Neural progenitor cell (in vitro differentiated cells): ENCODE measurements around the gene PURA. TPM values are rescaled to one million over a fixed set of nuclear protein-coding genes. Genes with fewer than 3 reads are reported as not detected.

Experiments used
- DNase-seq: peaks from one replicate; pipeline ENCODE4 v3.0.0-alpha.2; 2016; ENCODE audit warnings: low spot score
- H2AFZ ChIP-seq: fragments of 200-600 bp; sonication (generic); replicated peaks from 2 replicates; pipeline ENCODE4 v1.6.1; 2016; ENCODE audit warnings: antibody characterized with exemption
- H3F3A ChIP-seq: fragments of 200-600 bp; sonication (generic); 2 replicates; pipeline ENCODE4 v1.6.1; 2016; ENCODE audit warnings: antibody characterized with exemption, low read depth
- H3K27ac ChIP-seq: fragments of 200-600 bp; sonication (generic); 2 replicates; pipeline ENCODE4 v1.5.1; 2016; ENCODE audit warnings: mild to moderate bottlenecking
- H3K27me3 ChIP-seq: fragments of 200-600 bp; sonication (generic); 2 replicates; pipeline ENCODE4 v1.6.1; 2016; ENCODE audit warnings: mild to moderate bottlenecking, moderate library complexity
- H3K36me3 ChIP-seq: fragments of 200-600 bp; sonication (generic); 2 replicates; pipeline ENCODE4 v1.5.1; 2016
- H3K4me1 ChIP-seq: fragments of 200-600 bp; sonication (generic); 2 replicates; pipeline ENCODE4 v1.6.1; 2016; ENCODE audit warnings: mixed run types
- H3K4me2 ChIP-seq: fragments of 200-600 bp; sonication (generic); 2 replicates; pipeline ENCODE4 v1.6.1; 2016
- H3K4me3 ChIP-seq: fragments of 200-600 bp; sonication (generic); 2 replicates; pipeline ENCODE4 v1.5.1; 2016
- H3K79me2 ChIP-seq: fragments of 200-600 bp; sonication (generic); 2 replicates; pipeline ENCODE4 v1.6.1; 2016; ENCODE audit warnings: low read depth
- H3K9ac ChIP-seq: fragments of 200-600 bp; sonication (generic); 2 replicates; pipeline ENCODE4 v1.6.1; 2016
- H3K9me3 ChIP-seq: fragments of 200-600 bp; sonication (generic); 2 replicates; pipeline ENCODE4 v1.5.1; 2016; ENCODE audit warnings: low read depth
- H4K20me1 ChIP-seq: fragments of 200-600 bp; sonication (generic); 2 replicates; pipeline ENCODE4 v1.6.1; 2016; ENCODE audit warnings: low read depth
- H3K27ac Mint-ChIP-seq: 3 replicates; pipeline ENCODE4 v1.8.0; 2021; ENCODE audit warnings: mixed read lengths
- H3K27me3 Mint-ChIP-seq: 2 replicates; pipeline ENCODE4 v1.8.0; 2022; ENCODE audit warnings: low read depth, mild to moderate bottlenecking, inconsistent platforms, moderate library complexity, mixed read lengths; ENCODE audit not compliant: insufficient read depth
- H3K36me3 Mint-ChIP-seq: 3 replicates; pipeline ENCODE4 v1.8.0; 2021; ENCODE audit warnings: mixed read lengths
- H3K4me1 Mint-ChIP-seq: 3 replicates; pipeline ENCODE4 v1.8.0; 2021; ENCODE audit warnings: mixed read lengths
- H3K4me3 Mint-ChIP-seq: 3 replicates; pipeline ENCODE4 v1.8.0; 2021; ENCODE audit warnings: mild to moderate bottlenecking, moderate library complexity, mixed read lengths
- H3K9me3 Mint-ChIP-seq: 3 replicates; pipeline ENCODE4 v1.8.0; 2020; ENCODE audit warnings: mixed read lengths
- EZH2 ChIP-seq: fragments of 200-600 bp; sonication (generic); IDR thresholded peaks from 2 replicates; pipeline ENCODE4 v1.6.1; 2017; ENCODE audit warnings: antibody characterized with exemption, mild to moderate bottlenecking, moderate library complexity
- EZH2phosphoT487 ChIP-seq: fragments of 200-600 bp; sonication (generic); IDR thresholded peaks from 2 replicates; pipeline ENCODE4 v1.6.1; 2017; ENCODE audit warnings: antibody characterized with exemption
- total RNA-seq: library from RNA; depleted of rRNA; stranded (reverse); fragments of >200 nt; gene quantifications from 2 replicates; pipeline ENCODE4 v1.2.3, GENCODE V29; 2015; ENCODE audit warnings: low replicate concordance
- TF ChIP-seq, protein P1 (sequence below): fragments of 200-600 bp; sonication (generic); IDR thresholded peaks from 2 replicates; pipeline ENCODE4 v1.5.1; 2017; ENCODE audit warnings: antibody characterized with exemption, mild to moderate bottlenecking

The PURA gene
- total RNA-seq, 1 donor from 2014 or later = 2.6 TPM

DNA sequence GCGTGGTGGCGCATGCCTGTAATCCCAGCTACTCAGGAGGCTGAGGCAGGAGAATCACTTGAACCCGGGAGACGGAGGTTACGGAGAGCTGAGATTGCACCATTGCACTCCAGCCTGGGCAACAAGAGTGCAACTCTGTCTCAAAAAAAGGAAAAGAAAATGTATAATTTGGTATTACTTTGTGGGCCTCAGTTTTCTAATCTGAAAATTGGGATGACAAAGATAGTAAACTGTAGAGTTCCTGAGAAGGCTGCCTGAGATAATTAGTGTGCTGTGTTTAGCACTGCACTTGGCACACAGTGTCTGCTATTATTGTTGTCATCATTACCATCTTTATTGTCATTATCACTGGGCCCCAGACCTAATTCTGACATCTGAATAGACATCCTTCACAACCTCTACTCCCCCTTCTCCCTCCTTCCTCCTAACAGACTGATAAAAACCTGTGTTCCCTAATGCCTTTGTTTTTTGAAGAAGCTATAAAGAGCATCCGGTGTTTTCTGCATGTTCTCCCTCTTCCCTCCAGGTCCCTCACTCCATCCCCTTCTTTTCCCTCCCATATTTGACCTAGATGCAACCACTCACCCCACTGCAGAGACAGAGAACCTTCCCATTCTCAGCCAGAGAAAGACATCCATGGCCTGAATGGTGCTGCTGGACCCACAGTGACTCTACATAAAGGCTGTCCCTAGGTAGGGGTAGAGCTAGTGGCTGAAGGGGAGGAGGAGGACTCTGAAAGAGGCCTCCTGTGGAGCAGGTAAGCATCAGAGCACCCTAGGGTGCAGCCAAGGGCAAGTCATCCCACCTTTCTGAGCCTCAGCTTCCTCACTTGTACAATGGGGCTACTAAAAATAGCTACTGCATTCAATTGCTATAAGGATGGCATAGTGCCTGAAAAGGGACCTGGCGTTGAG is 45.4 kb downstream of the PURA start:
- no peaks in the 10 kb centered on the region for H3K36me3 ChIP-seq
- no peak overlapping the region for H3K4me2 ChIP-seq
- H3K9me3 ChIP-seq = no peaks in the 10 kb centered on the region
- H4K20me1 ChIP-seq = no peaks in the 10 kb centered on the region
- no peaks in the 10 kb centered on the region for H3F3A ChIP-seq
- no peak overlapping the region for H2AFZ ChIP-seq
- no peak for DNase-seq
- H3K4me3 ChIP-seq = no peak overlapping the region
- peaks cover 24% of the 10 kb centered on the region for H3K27me3 ChIP-seq
- no peak overlapping the region for H3K27ac Mint-ChIP-seq
- no peaks in the 10 kb centered on the region for H3K9me3 Mint-ChIP-seq
- peaks cover 11% of the 10 kb centered on the region for H3K4me1 Mint-ChIP-seq
- H3K27ac ChIP-seq = no peak overlapping the region
- no peak overlapping the region for H3K4me3 Mint-ChIP-seq
- H3K9ac ChIP-seq = no peak overlapping the region
- H3K4me1 ChIP-seq = peaks cover 2% of the 10 kb centered on the region
- peaks cover 6% of the 10 kb centered on the region for H3K27me3 Mint-ChIP-seq
- TF ChIP-seq, protein P1, sequence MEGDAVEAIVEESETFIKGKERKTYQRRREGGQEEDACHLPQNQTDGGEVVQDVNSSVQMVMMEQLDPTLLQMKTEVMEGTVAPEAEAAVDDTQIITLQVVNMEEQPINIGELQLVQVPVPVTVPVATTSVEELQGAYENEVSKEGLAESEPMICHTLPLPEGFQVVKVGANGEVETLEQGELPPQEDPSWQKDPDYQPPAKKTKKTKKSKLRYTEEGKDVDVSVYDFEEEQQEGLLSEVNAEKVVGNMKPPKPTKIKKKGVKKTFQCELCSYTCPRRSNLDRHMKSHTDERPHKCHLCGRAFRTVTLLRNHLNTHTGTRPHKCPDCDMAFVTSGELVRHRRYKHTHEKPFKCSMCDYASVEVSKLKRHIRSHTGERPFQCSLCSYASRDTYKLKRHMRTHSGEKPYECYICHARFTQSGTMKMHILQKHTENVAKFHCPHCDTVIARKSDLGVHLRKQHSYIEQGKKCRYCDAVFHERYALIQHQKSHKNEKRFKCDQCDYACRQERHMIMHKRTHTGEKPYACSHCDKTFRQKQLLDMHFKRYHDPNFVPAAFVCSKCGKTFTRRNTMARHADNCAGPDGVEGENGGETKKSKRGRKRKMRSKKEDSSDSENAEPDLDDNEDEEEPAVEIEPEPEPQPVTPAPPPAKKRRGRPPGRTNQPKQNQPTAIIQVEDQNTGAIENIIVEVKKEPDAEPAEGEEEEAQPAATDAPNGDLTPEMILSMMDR = no peak
- no peak for TF ChIP-seq EZH2
- TF ChIP-seq EZH2phosphoT487 = no peak
- H3K79me2 ChIP-seq = no peaks in the 10 kb centered on the region
- no peaks in the 10 kb centered on the region for H3K36me3 Mint-ChIP-seq

DNA sequence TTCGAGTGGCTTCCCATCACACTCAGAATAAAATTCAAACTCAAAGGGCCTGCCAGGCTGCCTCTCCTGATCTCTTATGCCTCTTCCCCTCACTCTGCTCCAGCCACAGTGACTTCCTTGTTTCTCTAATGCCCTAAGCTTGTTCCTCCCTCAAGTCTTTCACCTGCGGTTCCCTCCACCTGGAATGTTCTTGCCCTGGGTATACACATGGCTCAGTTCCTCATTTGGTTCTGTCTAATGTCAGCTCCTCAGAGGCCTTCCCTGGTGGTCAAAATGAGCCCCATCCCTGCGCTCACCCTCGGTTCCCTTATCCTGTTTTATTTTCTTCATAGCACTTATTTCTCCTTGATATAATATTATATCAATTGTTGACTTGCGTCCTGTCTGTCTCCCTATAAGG is 48.4 kb downstream of the PURA start:
- Histone ChIP-seq H3K4me1 (no peaks in the 10 kb centered on the region), H2AFZ (no peak overlapping the region), H4K20me1 (no peaks in the 10 kb centered on the region), H3K9ac (no peak overlapping the region), H3K27ac (no peak overlapping the region), H3K4me2 (no peak overlapping the region), H3F3A (no peaks in the 10 kb centered on the region), H3K9me3 (no peaks in the 10 kb centered on the region), H3K36me3 (no peaks in the 10 kb centered on the region), H3K27me3 (peaks cover 23% of the 10 kb centered on the region), H3K79me2 (no peaks in the 10 kb centered on the region), H3K4me3 (no peak overlapping the region)
- Mint-ChIP-seq H3K4me3 (no peak overlapping the region), H3K4me1 (peaks cover 3% of the 10 kb centered on the region), H3K27ac (no peak overlapping the region), H3K9me3 (no peaks in the 10 kb centered on the region), H3K36me3 (no peaks in the 10 kb centered on the region), H3K27me3 (no peaks in the 10 kb centered on the region)
- TF ChIP-seq EZH2 (no peak), EZH2phosphoT487 (no peak)
- TF ChIP-seq, protein P1 = no peak
- no peak for DNase-seq

DNA sequence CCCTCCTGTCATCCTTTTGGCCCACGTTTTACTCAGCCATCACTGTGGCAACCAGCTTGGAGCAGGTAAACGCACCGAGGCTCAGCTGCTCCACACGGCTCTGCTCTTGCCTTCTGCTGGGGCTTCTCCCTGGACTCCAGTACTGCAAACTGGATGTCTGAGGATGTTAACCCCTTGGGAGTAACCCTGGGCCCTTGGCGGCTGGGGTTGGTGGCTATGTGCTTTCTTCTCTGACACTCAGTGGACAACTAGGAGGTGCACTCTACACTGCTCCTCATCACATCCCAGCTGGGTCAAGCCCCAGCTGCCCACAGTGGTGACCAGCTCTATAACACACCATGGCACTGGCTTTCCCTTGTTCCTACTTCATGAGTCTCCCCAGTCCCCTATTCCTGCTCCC is 48.9 kb downstream of the PURA start:
- Histone ChIP-seq H3K4me1 (no peaks in the 10 kb centered on the region), H3K9ac (no peak overlapping the region), H3K4me2 (no peak overlapping the region), H3K9me3 (no peaks in the 10 kb centered on the region), H3K36me3 (no peaks in the 10 kb centered on the region), H3K27me3 (peaks cover 18% of the 10 kb centered on the region), H3K79me2 (no peaks in the 10 kb centered on the region), H4K20me1 (no peaks in the 10 kb centered on the region), H3F3A (no peaks in the 10 kb centered on the region), H2AFZ (no peak overlapping the region), H3K27ac (no peak overlapping the region), H3K4me3 (no peak overlapping the region)
- DNase-seq = no peak
- Mint-ChIP-seq H3K36me3 (no peaks in the 10 kb centered on the region), H3K4me3 (no peak overlapping the region), H3K27me3 (no peaks in the 10 kb centered on the region), H3K27ac (no peak overlapping the region), H3K9me3 (no peaks in the 10 kb centered on the region), H3K4me1 (peaks cover 3% of the 10 kb centered on the region)
- no peak for TF ChIP-seq EZH2
